Calu3 (cell line): ENCODE measurements around the gene IRAK2. TPM values are rescaled to one million over a fixed set of nuclear protein-coding genes. Genes with fewer than 3 reads are reported as not detected.

ENCODE experiments used
- BruUV-seq: library from RNA; stranded (reverse); fragments of 400-500 nt; replicated peaks from 2 replicates; lab custom pipeline; 2021; lab: Mats Ljungman, UMichigan
- CTCF ChIA-PET: fragments of 300-600 bp; sonication (Branson Sonifier 250); formaldehyde crosslinking; loops from one replicate; lab custom pipeline; 2022; ENCODE audit warnings: antibody characterized with exemption; lab: Charles Lee
- DNase-seq: peaks from one replicate; pipeline ENCODE4 v3.0.0; 2022
- H3K27ac Mint-ChIP-seq: one replicate; pipeline ENCODE4 v1.8.0; 2022; ENCODE audit warnings: mixed read lengths; ENCODE audit not compliant: unreplicated experiment
- H3K27me3 Mint-ChIP-seq: one replicate; pipeline ENCODE4 v1.8.0; 2022; ENCODE audit warnings: mixed read lengths; ENCODE audit not compliant: unreplicated experiment
- H3K36me3 Mint-ChIP-seq: one replicate; pipeline ENCODE4 v1.8.0; 2022; ENCODE audit warnings: mild to moderate bottlenecking, moderate library complexity, mixed read lengths; ENCODE audit not compliant: insufficient read depth, unreplicated experiment
- H3K4me1 Mint-ChIP-seq: one replicate; pipeline ENCODE4 v1.8.0; 2022; ENCODE audit warnings: mild to moderate bottlenecking, low read depth, mixed read lengths; ENCODE audit not compliant: unreplicated experiment
- H3K4me3 Mint-ChIP-seq: one replicate; pipeline ENCODE4 v1.8.0; 2022; ENCODE audit warnings: mild to moderate bottlenecking, low read depth, moderate library complexity, mixed read lengths; ENCODE audit not compliant: unreplicated experiment
- H3K9me3 Mint-ChIP-seq: one replicate; pipeline ENCODE4 v1.8.0; 2022; ENCODE audit warnings: low read depth, mixed read lengths; ENCODE audit not compliant: unreplicated experiment
- intact Hi-C: fragments of 100-400 bp; cut with micrococcal nuclease; formaldehyde crosslinking; loops from one replicate; pipeline ENCODE4 v1.10.0; 2022; ENCODE audit not compliant: unreplicated experiment
- total RNA-seq: library from RNA; stranded (reverse); gene quantifications from 2 replicates; pipeline ENCODE4 v1.2.3, GENCODE V29; 2022
- TF ChIP-seq, protein P1 (sequence below): fragments of 200-600 bp; IDR thresholded peaks from one replicate; pipeline ENCODE4 v1.8.0; 2022; ENCODE audit warnings: antibody characterized with exemption; ENCODE audit not compliant: unreplicated experiment

The IRAK2 gene
- total RNA-seq, 1 experiment from 2014 or later: 31.6 TPM

DNA sequence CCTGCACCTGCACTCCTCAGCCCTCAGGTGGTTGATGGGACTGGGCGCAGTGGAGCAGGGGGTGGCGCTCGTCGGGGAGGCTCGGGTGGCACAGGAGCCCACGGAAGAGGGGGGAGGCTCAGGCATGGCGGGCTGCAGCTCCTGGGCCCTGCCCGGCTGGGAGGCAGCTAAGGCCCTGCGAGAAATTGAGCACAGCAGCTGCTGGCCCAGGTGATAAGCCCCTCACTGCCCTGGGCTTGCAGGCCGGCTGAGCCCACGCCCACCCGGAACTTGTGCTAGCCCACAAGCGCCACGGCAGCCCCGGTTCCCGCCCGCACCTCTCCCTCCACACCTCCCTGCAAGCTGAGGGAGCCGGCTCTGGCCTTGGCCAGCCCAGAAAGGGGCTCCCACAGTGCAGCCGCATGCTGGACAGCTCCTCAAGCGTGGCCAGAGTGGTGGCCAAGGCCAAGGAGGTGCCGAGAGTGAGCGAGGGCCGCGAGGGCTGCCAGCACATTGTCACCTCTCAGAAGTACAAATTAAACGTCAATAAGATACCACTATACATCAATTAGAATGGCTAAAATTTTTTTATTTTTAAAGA lies 28.2 kb upstream of the IRAK2 start:
- H3K36me3 Mint-ChIP-seq: peaks cover 5% of the 10 kb centered on the region
- CTCF ChIA-PET: no interaction called here
- no peaks in the 10 kb centered on the region for H3K9me3 Mint-ChIP-seq

DNA sequence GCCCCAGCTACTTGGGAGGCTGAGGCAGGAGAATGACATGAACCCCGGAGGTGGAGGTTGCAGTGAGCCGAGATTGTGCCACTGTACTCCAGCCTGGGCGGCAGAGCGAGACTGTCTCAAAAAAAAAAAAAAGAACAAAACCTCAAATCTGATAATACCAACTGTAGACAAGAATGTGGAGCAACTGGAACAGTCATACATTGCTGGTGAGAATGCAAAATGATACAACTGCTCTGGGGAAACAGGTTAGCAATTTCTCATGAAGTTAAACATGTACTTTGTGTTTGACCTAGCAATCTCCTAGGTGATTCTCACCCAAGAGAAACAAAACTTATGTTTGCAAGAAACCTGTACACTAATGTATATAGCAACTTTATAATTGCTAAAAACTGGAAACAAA lies 27.5 kb upstream of the IRAK2 start:
- TF ChIP-seq, protein P1, sequence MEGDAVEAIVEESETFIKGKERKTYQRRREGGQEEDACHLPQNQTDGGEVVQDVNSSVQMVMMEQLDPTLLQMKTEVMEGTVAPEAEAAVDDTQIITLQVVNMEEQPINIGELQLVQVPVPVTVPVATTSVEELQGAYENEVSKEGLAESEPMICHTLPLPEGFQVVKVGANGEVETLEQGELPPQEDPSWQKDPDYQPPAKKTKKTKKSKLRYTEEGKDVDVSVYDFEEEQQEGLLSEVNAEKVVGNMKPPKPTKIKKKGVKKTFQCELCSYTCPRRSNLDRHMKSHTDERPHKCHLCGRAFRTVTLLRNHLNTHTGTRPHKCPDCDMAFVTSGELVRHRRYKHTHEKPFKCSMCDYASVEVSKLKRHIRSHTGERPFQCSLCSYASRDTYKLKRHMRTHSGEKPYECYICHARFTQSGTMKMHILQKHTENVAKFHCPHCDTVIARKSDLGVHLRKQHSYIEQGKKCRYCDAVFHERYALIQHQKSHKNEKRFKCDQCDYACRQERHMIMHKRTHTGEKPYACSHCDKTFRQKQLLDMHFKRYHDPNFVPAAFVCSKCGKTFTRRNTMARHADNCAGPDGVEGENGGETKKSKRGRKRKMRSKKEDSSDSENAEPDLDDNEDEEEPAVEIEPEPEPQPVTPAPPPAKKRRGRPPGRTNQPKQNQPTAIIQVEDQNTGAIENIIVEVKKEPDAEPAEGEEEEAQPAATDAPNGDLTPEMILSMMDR: no peak

More for the DNA sequence above, 28.2 kb upstream of the IRAK2 start:
- no peaks in the 10 kb centered on the region for H3K4me1 Mint-ChIP-seq
- TF ChIP-seq, protein P1: no peak
- DNase-seq: no peak
- H3K27me3 Mint-ChIP-seq: no peaks in the 10 kb centered on the region
- H3K4me3 Mint-ChIP-seq: no peak overlapping the region
- intact Hi-C loops: no loop called here
- BruUV-seq: no TSS peak
- H3K27ac Mint-ChIP-seq: no peak overlapping the region

DNA sequence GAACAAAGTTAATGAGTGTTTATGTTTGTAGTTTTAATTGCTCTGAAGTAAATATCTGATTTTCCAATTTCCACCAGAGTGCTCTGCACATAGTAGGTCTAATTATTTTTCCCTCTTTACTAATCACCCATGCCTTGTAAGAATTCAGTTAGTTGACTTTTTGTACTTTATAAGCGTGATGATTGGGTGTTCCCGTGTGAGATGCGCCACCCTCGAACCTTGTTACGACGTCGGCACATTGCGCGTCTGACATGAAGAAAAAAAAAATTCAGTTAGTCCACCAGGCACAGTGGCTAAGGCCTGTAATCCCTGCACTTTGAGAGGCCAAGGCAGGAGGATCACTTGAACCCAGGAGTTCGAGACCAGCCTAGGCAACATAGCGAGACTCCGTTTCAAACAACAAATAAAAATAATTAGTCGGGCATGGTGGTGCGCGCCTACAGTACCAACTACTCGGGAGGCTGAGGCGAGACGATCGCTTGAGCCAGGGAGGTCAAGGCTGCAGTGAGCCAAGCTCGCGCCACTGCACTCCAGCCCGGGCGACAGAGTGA lies 23.6 kb upstream of the IRAK2 start:
- Mint-ChIP-seq H3K4me3 (peak overlapping the region; percentile 87), H3K27me3 (no peaks in the 10 kb centered on the region), H3K27ac (peak overlapping the region; percentile 52), H3K4me1 (no peaks in the 10 kb centered on the region), H3K36me3 (peaks cover 31% of the 10 kb centered on the region), H3K9me3 (no peaks in the 10 kb centered on the region)
- TF ChIP-seq, protein P1: no peak
- BruUV-seq: no TSS peak
- no peak for DNase-seq
- intact Hi-C loops: no loop called here
- CTCF ChIA-PET: interaction anchor here (0.9 to 1.0 kb wide), 2 partner anchors 65 to 224 kb away, joined by 3 read pairs; partner anchors contain the start of gene IL17RC

More for the DNA sequence above, 27.5 kb upstream of the IRAK2 start:
- H3K4me3 Mint-ChIP-seq: no peak overlapping the region
- intact Hi-C loops: no loop called here
- peaks cover 11% of the 10 kb centered on the region for H3K36me3 Mint-ChIP-seq
- no peaks in the 10 kb centered on the region for H3K4me1 Mint-ChIP-seq
- BruUV-seq: no TSS peak
- no peak overlapping the region for H3K27ac Mint-ChIP-seq
- no peak for DNase-seq
- H3K27me3 Mint-ChIP-seq: no peaks in the 10 kb centered on the region
- CTCF ChIA-PET: no interaction called here
- H3K9me3 Mint-ChIP-seq: no peaks in the 10 kb centered on the region

DNA sequence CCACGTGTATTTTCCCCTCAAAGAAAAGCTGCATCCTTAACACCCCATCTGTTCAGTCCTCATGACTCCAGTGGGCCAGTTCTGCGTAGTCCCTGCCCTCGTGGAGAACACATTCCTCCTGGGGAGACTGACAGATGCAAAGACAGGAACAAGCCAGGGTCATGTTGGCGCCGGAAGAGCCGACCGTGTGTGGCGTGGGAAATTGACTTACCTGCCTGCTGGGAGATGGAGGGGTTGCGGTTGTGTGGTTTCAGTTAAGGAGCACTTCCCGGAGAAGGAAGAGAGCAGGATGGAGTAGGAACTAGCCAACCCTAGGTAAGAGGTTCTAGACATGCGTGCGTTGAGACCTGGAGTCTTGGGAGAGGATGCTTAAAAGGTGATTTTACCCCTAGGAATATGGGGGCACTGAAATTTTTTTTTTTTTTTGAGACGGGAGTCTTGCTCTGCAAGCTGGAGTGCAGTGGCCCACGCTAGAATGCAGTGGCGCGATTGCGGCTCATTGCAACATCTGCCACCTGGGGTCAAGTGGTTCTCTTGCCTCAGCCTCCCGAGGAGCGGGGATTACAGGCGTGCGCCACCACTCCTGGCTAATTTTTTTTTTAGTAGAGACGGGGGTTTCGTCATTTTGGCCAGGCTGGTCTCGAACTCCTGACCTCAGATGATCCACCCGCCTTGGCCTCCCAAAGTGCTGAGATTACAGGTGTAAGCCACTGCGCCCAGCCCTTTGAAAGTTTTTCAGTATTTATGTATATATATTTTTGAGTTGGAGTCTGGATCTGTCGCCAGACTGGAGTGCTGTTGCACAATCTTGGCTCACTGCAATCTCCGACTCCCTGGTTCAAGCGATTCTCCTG lies 21.8 kb upstream of the IRAK2 start:
- BruUV-seq: no TSS peak
- TF ChIP-seq, protein P1: no peak
- CTCF ChIA-PET: no interaction called here
- H3K27me3 Mint-ChIP-seq: no peaks in the 10 kb centered on the region
- intact Hi-C loops: no loop called here
- peak overlapping the region; percentile 87 for H3K4me3 Mint-ChIP-seq
- no peaks in the 10 kb centered on the region for H3K9me3 Mint-ChIP-seq
- H3K36me3 Mint-ChIP-seq: peaks cover 42% of the 10 kb centered on the region
- peak overlapping the region; percentile 52 for H3K27ac Mint-ChIP-seq
- no peaks in the 10 kb centered on the region for H3K4me1 Mint-ChIP-seq
- DNase-seq: peak; percentile 14
